8988T (cell line): Measurements from ENCODE around the gene BMERB1.
"Not testable (repeated sequence)": the region's sequence is repeated elsewhere in the genome, so short reads cannot be mapped to it uniquely, and the experiment has no call there.

ENCODE experiments used
- DNase-seq: peaks from one replicate; pipeline ENCODE4 v3.0.0; 2011

Gene BMERB1

DNA sequence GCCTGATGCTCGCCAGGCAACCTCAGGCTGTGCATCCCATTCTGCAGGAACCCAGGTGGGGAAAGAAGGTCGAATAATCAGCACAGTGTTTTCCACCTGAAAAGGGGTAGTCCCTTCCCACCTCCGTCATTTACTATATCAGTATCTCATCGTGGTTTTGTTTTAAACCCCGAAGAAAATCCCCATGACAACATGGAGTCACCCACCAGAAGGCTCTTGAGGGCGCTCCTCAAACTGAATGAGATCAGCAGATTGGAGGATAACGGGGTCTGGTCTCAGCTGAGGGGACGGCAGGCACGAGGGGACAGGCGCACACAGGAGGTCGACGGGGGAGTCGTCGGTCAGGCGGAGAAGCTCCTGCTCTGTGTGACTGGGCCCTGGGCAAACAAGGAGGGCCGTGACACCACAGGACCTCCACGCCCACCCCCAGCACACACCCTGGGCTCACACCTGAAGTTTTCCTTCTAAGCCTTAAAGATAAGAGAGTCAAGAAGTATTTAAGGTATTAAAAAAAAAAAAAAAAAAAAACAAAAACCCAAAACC, 164.3 kb downstream of the BMERB1 start:
- DNase-seq: no peak

GRCh38 chr16:15599303-15600070, 165.1 kb downstream of the BMERB1 start:
- no peak for DNase-seq

DNA sequence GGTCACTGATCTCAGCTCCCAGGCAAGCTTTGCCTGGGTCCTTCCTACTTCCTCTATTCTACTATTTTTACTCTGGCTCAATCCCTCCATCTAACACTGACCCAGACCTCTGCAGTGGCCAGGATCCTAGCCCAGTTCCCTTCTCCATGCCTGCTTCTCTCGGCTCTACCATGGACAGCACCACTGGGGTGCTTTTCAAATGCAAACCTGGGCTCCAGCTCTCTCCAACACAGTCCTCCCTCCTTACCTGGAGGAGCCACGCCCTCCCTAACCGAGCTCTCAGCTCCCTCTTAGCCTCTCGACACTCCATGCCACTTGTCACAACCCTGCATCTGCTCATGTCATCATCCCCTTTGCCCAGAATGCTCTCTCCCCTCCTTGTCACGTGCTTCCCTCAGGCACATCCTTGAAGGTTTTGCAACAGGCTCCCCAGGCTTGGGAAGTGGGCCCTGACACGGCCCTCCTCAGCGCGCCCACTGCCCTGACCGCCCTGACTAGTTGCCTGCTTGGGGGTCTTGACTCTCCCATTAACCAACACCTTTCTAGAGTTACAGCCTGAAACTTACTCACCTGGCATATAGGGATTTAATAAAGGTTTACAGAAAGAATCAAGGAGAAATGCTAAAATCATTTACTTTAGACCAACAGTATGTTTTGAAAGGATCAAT, 167.0 kb downstream of the BMERB1 start:
- no peak for DNase-seq

- no peak for DNase-seq
Measured at GRCh38 chr16:15602285-15603044, 168.1 kb downstream of the BMERB1 start.

DNA sequence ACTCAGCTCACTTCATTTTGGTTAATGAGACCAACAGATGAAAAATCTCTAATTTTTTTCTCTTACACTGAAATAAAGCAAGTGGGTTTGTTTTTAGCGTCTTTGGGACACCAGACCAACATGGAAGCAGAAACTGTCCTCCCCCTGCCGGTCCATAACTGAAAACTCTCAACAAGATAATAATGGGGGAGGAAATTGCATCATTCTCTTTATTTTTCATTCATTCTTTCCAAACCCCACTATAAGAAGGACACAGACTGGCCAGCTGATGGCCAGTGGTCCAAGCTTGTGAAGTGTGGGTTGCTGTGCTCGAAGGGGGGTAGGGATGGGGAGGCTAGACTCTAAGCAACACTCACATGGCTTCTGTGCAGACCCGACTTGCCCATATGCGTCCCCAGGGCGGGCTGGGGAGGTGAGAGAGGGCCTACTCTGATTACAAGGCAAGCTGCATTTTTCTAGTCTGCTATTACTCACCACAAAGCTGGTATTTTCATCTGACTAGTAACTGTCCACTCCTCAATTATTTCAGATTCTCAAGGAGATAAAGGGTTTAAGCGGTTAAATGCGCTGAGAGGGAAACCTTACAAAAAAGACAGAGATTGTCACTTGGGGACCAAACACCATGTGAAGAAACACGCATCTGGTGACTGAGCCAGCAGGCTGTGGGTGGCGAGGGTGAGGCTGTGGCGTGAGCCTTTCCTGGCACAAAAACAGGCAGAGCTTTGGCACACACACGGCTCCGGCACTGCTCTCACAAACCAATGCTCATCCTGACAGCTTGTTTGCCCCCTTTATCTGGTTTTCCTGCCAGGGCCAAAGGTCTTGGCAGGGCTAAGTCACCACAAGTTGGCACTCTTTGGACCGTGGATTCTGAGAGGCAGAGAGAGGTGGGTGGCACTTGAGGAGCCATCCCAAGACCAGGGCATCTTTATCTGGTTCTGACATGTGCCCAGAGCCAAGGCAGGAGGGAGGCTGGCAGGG, 170.4 kb downstream of the BMERB1 start:
- DNase-seq: no peak

- no peak for DNase-seq
Measured at GRCh38 chr16:15605839-15606517, 171.6 kb downstream of the BMERB1 start.

GRCh38 chr16:15606518-15607220, 172.3 kb downstream of the BMERB1 start:
- DNase-seq: no peak

DNA sequence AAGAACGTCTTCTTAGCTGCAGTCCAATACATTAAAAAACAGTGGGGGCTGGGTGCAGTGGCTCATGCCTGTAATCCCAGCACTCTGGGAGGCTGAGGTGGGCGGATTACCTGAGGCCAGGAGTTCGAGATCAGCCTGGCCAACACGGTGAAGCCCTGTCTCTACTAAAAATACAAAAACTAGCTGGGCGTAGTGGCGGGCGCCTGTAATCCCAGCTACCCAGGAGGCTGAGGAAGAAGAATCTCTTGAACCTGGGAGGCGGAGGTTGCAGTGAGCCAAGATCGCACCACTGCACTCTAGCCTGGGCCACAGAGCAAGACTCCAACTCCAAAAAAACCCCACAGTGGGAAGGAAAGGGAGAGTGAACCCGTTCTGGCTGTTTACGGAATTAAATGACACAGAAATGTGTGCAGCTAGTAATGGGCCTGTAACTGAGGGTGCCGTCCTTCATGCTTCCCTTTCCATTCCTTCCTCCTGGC, 172.9 kb downstream of the BMERB1 start:
- not testable (repeated sequence) for DNase-seq

DNA sequence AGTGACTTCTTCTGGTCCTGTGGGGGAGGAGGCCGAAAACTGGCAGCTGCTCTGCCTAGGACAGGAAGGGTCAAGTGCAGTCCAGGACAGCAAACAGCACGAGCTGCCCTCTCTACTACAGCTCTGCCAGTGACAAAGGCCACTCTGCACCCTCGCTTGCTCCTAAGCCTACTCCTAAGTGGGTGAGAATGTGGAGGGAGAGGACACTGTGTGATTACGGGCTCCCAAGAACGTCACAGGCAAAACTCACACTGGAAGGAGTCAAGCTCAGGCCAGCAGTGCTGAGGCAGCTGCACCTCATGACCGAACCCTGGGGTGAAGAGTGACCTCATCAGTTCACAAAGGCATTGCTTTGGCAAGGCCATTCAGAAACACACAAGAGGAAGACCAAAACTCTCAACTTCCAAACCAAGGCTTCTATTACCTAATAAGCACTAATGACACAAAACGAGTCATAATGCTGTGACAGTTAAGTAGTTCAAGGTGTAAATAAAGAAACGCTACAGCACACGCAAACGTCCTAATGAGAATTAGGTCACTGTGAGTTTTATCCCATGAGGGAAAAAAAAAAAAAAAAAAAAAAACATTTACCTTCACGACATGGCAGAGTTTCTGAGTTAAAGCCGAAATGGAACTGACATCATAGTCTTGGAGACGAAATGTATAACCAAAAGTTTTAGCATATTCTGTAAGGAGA, 173.5 kb downstream of the BMERB1 start:
- DNase-seq: no peak

- no peak for DNase-seq
Measured at GRCh38 chr16:15608398-15609285, 174.3 kb downstream of the BMERB1 start.

DNA sequence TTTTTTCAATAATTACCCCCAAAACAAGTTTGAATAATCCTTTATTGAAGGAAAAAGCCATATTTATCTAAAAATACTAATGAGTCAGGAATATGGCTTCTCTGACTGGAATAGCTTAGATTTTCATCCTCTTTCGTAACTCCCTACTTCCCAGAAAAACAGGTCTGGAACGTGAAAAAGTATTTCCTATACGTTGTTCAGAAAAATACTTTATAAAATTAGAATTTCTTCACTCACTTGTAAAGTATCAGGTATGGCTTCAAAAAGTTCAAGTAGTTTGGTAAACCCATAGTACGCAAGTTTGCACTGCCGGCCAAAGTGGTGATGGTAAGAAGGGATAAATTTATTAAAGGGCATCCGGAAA, 174.9 kb downstream of the BMERB1 start:
- no peak for DNase-seq

DNA sequence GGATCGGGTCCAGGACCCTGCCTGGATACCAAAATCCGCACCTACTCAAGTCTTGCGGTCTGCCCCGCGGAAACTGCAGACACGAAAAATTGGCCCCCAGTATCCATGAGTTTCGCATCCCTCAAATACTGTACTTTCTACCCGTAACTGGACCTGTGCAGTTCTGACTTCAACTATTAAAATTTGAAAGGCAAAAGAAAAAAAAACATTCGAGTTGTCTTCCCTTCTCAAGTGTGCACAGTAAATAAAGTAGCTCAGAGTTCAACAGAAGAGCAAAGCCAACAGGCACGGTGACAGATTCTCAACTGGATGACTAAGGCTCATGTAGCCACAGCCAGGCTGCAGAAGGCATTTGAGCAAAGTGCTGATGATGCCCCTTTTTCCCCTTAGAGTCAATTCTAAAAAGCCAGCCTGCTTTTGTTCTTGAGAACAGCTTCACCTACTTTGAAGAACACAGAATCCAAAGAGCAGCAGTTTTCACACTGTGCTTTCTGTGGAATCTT, 176.0 kb downstream of the BMERB1 start:
- no peak for DNase-seq

GRCh38 chr16:15611610-15612009, 177.2 kb downstream of the BMERB1 start:
- no peak for DNase-seq

GRCh38 chr16:15613676-15614075, 179.3 kb downstream of the BMERB1 start:
- DNase-seq: no peak

GRCh38 chr16:15616012-15616411, 181.6 kb downstream of the BMERB1 start:
- DNase-seq: no peak

DNA sequence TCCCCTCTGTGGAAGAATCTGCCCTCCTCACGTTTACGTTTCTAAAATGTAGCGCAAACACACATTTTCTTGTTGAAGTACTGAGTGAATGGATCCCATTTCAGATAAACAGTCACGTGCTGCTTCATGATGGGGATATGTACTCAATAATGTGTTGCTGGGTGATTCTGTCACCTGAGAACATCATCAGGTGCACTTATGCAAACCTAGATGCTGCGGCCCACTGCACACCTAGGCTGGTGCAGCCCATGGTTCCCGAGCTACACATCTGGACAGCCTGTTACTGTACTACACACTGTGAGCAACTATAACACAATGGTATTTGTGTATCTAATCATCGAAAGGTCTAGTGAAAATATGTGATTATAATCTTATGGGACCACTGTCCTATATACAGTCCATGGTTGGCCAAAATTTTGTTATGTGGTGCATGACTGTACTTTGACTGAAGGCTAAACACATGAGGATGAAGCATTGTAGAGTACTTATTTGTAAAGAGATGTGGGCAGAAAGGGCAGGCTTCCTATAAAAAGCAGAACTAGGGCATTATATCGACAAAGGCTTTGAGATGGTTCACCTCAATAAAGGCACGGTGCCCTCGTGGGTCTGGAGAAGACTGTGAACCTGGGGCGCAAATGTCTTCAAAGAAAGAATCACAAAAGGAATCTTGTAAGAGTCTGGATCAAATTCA, 182.2 kb downstream of the BMERB1 start:
- DNase-seq: no peak

- no peak for DNase-seq
Measured at GRCh38 chr16:15617901-15618300, 183.5 kb downstream of the BMERB1 start.

- no peak for DNase-seq
Measured at GRCh38 chr16:15618392-15618791, 184.0 kb downstream of the BMERB1 start.
